Measurements from ENCODE around the gene SORBS2.
A peak's percentile ranks its signal among the peaks of the same experiment; 100 is the strongest.

DNA sequence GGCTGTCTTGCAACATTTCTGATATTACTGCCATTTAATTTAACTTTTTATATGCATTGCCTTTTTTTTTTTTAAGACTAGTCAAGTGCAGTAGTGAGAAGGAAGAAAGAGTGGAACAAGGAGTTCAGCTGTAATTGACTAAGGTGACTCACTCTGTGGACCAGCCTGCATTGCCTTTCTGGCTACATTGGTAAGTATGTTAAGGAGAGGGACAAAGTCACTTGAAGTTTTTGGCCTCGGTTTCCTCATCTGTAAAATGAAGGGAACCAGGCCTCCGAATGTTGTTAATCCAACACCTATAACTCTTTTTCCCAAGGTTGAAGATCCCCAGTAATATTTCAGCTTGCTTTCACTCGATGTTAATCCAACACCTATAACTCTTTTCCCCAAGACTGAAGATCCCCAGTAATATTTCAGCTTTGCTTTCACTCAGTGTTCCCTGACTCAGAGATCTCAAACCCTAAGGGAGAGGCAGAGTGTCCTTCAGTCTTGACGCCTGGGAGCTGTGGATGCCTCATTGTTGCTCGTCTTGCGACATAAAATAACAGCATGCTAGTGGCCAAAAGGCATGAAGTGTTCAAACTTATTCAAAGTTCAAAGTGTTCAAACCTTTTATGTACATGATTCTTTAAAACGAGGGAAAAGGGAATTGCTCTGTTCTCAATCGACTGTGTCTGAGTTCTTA lies 102.0 kb downstream of the SORBS2 start:
- TF ChIP-seq CTCF (IDR thresholded peaks at IDR 0.05) (no peak), POLR2A (IDR thresholded peaks at IDR 0.05) (no peak), POLR2AphosphoS5 (IDR thresholded peaks at IDR 0.05) (peak in 1 of 3 donors; percentile 21)
